GM12874 (cell line): ENCODE measurements around the gene UNC13D.

ENCODE experiments used
- TF ChIP-seq, protein P1 (sequence below): IDR thresholded peaks from 2 replicates; pipeline ENCODE4 v1.5.1; 2011; ENCODE audit warnings: low read depth, mild to moderate bottlenecking, control low read depth, low read length, moderate library complexity; ENCODE audit not compliant: insufficient read depth

The UNC13D gene

DNA sequence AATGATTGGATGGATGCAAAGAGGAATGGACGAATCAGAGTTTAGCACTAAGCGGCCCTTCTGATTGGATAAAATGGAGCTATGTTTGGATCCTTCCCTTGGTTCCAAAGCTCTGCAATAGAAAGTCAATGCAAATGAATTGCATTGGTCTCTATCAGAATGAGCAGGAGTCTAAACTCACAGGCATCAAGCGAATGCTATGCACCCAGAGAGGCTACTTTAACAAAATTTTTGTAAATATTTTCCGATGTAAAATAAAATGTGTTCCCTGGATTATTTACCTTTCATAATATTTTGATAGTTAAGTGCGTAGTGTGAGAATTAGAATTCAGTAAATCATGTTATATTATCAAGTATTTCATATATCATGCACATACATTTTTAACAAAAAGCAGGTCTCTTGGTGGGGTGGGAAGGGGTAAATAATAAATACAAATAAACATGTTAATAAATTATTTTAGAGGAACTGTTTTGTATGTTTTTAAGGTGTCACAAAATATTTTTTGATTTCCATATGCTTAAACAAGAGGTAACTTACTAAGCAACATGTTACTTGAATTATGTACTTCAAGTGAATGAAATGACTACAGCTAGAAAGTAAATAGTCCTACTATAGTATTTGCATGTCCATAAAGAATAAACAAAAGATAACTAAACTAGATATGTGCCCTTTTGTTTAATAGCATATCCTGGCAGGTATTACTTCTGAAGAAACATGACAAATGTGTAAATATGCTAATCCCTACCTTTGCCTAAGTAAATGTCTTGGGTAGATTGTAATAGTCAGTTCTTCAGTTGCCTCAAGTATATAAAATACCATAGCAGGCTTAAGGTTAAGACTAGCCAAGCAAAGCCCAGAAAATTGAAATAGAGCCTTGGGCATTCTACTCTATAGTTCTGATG, 64.0 kb downstream of the UNC13D start:
- TF ChIP-seq, protein P1, sequence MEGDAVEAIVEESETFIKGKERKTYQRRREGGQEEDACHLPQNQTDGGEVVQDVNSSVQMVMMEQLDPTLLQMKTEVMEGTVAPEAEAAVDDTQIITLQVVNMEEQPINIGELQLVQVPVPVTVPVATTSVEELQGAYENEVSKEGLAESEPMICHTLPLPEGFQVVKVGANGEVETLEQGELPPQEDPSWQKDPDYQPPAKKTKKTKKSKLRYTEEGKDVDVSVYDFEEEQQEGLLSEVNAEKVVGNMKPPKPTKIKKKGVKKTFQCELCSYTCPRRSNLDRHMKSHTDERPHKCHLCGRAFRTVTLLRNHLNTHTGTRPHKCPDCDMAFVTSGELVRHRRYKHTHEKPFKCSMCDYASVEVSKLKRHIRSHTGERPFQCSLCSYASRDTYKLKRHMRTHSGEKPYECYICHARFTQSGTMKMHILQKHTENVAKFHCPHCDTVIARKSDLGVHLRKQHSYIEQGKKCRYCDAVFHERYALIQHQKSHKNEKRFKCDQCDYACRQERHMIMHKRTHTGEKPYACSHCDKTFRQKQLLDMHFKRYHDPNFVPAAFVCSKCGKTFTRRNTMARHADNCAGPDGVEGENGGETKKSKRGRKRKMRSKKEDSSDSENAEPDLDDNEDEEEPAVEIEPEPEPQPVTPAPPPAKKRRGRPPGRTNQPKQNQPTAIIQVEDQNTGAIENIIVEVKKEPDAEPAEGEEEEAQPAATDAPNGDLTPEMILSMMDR: no peak

- TF ChIP-seq, protein P1: no peak
Measured at GRCh38 chr17:75779250-75779986, 64.8 kb downstream of the UNC13D start.

- TF ChIP-seq, protein P1: peak; percentile 76
Measured at GRCh38 chr17:75778861-75779249, 65.3 kb downstream of the UNC13D start.

GRCh38 chr17:75777296-75777922, 66.8 kb downstream of the UNC13D start:
- TF ChIP-seq, protein P1: no peak
